Mononuclear cell (primary cell): Measurements from ENCODE around the gene TNFSF12. TPM values are rescaled to one million over a fixed set of nuclear protein-coding genes. Genes with fewer than 3 reads are reported as not detected.

Experiments used
- total RNA-seq: library from RNA; depleted of rRNA; stranded (reverse); fragments of >200 nt; gene quantifications from one replicate; pipeline ENCODE4 v1.2.3, GENCODE V29; 2012

Gene TNFSF12
- total RNA-seq, 1 donor: 14.4 TPM

Other genes with a start within 250 kb of the TNFSF12 start
- 340 TPM for gene EIF5A, start 241.4 kb upstream of the TNFSF12 start, total RNA-seq
- 65.9 TPM for gene GPS2, start 233.7 kb upstream of the TNFSF12 start, total RNA-seq
- 4.8 TPM for gene NEURL4, start 219.7 kb upstream of the TNFSF12 start, total RNA-seq
- 107 TPM for gene ACAP1, start 212.5 kb upstream of the TNFSF12 start, total RNA-seq
- gene KCTD11, start 196.9 kb upstream of the TNFSF12 start, total RNA-seq: 0.73 TPM
- gene TMEM95, start 193.9 kb upstream of the TNFSF12 start, total RNA-seq: not detected
- gene TNK1, start 168.0 kb upstream of the TNFSF12 start, total RNA-seq: 5.5 TPM
- gene PLSCR3, start 154.5 kb upstream of the TNFSF12 start, total RNA-seq: 21.6 TPM
- 41.1 TPM for gene TMEM256, start 145.0 kb upstream of the TNFSF12 start, total RNA-seq
- 0.73 TPM for gene NLGN2, start 141.2 kb upstream of the TNFSF12 start, total RNA-seq
- gene SPEM1, start 128.7 kb upstream of the TNFSF12 start, total RNA-seq: not detected
- not detected for gene SPEM2, start 123.4 kb upstream of the TNFSF12 start, total RNA-seq
- gene SPEM3, start 120.2 kb upstream of the TNFSF12 start, total RNA-seq: under 0.01 TPM
- gene TMEM102, start 113.6 kb upstream of the TNFSF12 start, total RNA-seq: 4.6 TPM
- 0.21 TPM for gene FGF11, start 109.5 kb upstream of the TNFSF12 start, total RNA-seq
- gene CHRNB1, start 104.0 kb upstream of the TNFSF12 start, total RNA-seq: 3.3 TPM
- 30.9 TPM for gene ZBTB4, start 69.4 kb upstream of the TNFSF12 start, total RNA-seq
- not detected for gene SLC35G6, start 67.6 kb upstream of the TNFSF12 start, total RNA-seq
- gene POLR2A, start 64.7 kb upstream of the TNFSF12 start, total RNA-seq: 174 TPM
- 44.9 TPM for gene TNFSF13, start 9.7 kb downstream of the TNFSF12 start, total RNA-seq
- 33.1 TPM for gene SENP3, start 12.9 kb downstream of the TNFSF12 start, total RNA-seq
- 147 TPM for gene CD68, start 30.6 kb downstream of the TNFSF12 start, total RNA-seq
- gene MPDU1, start 34.8 kb downstream of the TNFSF12 start, total RNA-seq: 48.0 TPM
- 0.52 TPM for gene SOX15, start 41.0 kb downstream of the TNFSF12 start, total RNA-seq
- 7.7 TPM for gene FXR2, start 65.8 kb downstream of the TNFSF12 start, total RNA-seq
- gene SAT2, start 78.8 kb downstream of the TNFSF12 start, total RNA-seq: 28.3 TPM
- gene SHBG, start 81.1 kb downstream of the TNFSF12 start, total RNA-seq: not detected
- gene ATP1B2, start 101.9 kb downstream of the TNFSF12 start, total RNA-seq: not detected
- 9.9 TPM for gene TP53, start 138.4 kb downstream of the TNFSF12 start, total RNA-seq
- gene WRAP53, start 139.4 kb downstream of the TNFSF12 start, total RNA-seq: 3.6 TPM
- not detected for gene EFNB3, start 156.1 kb downstream of the TNFSF12 start, total RNA-seq
- gene DNAH2, start 168.7 kb downstream of the TNFSF12 start, total RNA-seq: under 0.01 TPM